ENCODE results near the gene ASB12. TPM values are rescaled to one million over a fixed set of nuclear protein-coding genes. Genes with fewer than 3 reads are reported as not detected.

Gene ASB12
- total RNA-seq, 1 experiment from 2014 or later, result not detected

DNA sequence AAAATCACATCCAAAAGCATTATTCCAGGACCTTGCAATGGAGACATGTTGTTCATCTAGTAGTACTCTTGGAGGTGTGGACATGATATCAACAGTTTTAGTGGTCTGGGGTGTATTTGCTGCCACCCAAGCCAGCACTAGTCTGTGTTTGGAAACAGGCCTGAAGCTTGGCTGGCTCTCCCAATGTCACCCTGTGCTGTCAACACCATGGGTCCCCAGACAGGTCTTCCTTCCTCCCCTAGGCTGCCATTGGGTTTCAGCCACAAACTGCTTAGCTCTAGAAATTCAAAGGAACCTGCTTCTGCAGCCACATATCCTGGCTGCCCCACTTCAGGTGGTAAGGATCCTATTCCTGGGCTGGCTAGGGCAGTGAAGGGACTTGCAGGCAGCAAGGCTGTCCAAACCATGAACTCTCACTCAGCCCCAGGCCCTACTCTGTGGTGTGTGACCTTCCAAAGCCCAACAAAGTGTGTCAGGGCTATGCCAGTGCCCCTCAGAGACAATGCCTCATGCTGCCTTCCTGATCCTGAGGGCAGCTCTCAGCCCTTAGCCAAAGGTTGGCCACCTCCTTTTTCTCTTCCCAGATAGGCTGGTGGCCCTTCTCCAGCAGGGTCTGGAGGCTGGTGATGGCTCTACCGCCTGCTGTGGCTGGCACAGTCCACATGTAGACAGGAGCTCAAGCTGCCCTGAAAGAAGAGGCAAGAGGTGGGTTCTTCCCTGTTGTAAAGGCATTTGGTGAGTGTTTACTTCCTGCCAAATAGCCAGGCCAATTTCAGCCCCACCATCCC is 43.2 kb downstream of the ASB12 start:
- DNase-seq (ENCODE audit: low read depth), result no peak

DNA sequence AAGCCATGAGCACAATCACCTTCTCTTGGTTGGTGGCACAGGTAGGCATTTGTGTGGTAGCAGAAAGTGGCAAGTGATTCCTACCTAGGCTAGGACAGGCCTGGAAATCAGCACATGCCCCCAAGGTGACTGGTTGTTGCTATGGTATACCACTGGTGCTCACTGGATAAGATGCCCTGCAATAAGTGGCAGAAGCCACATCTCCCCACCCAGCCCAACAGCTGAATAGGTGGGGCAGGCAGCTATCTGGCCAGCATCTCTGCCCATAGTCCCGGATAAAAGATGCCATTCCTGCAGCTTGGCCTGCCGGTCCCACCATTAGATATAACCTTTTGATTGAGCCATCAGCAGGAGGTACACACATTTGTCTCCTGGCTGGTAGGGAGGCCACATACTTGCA is 46.0 kb downstream of the ASB12 start:
- DNase-seq (ENCODE audit: low read depth), result no peak

DNA sequence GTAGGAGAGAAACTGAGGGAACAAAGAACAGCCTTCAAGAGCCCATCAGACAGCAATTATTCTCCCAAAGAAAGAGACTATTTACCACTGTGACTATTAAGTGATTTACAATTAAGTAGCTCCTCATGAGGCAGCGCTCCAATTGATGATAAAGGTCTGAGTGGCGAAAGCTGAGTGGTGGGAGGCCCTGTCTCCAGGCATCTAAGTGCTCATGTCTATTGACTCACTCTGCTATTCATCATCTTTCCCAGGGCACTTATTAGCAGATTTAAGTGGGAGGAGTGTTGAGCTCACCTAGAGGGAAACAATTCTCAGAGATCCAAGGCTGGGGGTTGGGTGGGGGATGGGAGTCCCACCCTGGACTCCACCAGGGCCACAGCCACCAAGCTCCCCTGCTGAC is 48.2 kb downstream of the ASB12 start:
- no peak for DNase-seq (ENCODE audit: low read depth)

DNA sequence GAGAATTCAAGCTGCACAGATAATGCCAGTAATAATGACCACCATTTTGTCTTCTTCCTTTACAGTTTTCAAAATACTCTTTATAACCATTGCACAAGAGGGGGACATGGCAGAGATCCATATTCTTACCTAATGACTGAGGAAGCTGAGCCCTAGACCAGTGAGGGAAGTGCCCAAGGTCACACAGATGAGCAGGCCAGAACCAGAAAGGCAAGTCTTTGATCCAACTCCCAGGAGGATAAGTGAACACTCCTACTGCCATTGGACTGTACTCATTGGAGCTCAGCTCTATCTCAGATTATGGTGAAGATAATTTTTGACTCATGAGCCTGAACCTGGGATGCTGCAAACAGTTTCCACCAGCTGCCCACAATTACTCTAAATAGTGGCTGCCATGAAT is 53.5 kb downstream of the ASB12 start:
- no peak for DNase-seq (ENCODE audit: low read depth)

Other genes with a start within 250 kb of the ASB12 start
- 1.7 and 1.8 TPM in 2 replicates for gene AMER1, start 24.9 kb downstream of the ASB12 start, total RNA-seq (2014; rRNA removed)
- not detected in 2 replicates for gene MTMR8, start 164.8 kb upstream of the ASB12 start, total RNA-seq (2014; rRNA removed)

Data from LHCN-M2 (cell line).